Lower lobe of right lung (tissue), 2 donors: ENCODE measurements around the gene CNFN. TPM values are rescaled to one million over a fixed set of nuclear protein-coding genes. Genes with fewer than 3 reads are reported as not detected.

ENCODE experiments used
- ATAC-seq, 2 donors: fragments of 200-7000 bp; cut with Tn5 transposase; one replicate each; pipeline ENCODE4 v1.9.1; 2020 to 2022; ENCODE audit warnings: mild to moderate bottlenecking in 2 of 2, moderate library complexity in 2 of 2
- DNase-seq: peaks from one replicate; pipeline ENCODE4 v3.0.0-alpha.2; 2020
- H3K27ac ChIP-seq: fragments of 200-600 bp; one replicate; pipeline ENCODE4 v1.8.0; 2022
- H3K27me3 ChIP-seq: fragments of 200-600 bp; one replicate; pipeline ENCODE4 v1.8.0; 2022; ENCODE audit warnings: low read depth
- H3K36me3 ChIP-seq: fragments of 200-600 bp; one replicate; pipeline ENCODE4 v1.8.0; 2022; ENCODE audit warnings: mild to moderate bottlenecking
- H3K4me1 ChIP-seq: fragments of 200-600 bp; one replicate; pipeline ENCODE4 v1.8.0; 2022
- H3K4me3 ChIP-seq: fragments of 200-600 bp; one replicate; pipeline ENCODE4 v1.8.0; 2022; ENCODE audit warnings: mild to moderate bottlenecking
- H3K9me3 ChIP-seq: fragments of 200-600 bp; one replicate; pipeline ENCODE4 v1.8.0; 2022
- intact Hi-C: fragments of 100-400 bp; cut with DNase I; formaldehyde crosslinking; loops from one replicate; pipeline ENCODE4 v1.11.0; 2022
- total RNA-seq: library from RNA; stranded (reverse); fragmentation: NEBNext Ultra II Directional; extraction: Animal tissue kit (Norgen Biotek cat#: 25700); gene quantifications from one replicate; pipeline ENCODE4 v1.2.1, GENCODE V29; 2021
- TF ChIP-seq, protein P1 (sequence below): fragments of 200-600 bp; IDR thresholded peaks from one replicate; pipeline ENCODE4 v1.8.0; 2022; ENCODE audit warnings: antibody characterized with exemption, mild to moderate bottlenecking
- donor health status: DM: no; HTN: yes; CAD: no; lungs with severe emphysema.

The CNFN gene
- total RNA-seq, 1 donor from 2014 or later, result not detected

DNA sequence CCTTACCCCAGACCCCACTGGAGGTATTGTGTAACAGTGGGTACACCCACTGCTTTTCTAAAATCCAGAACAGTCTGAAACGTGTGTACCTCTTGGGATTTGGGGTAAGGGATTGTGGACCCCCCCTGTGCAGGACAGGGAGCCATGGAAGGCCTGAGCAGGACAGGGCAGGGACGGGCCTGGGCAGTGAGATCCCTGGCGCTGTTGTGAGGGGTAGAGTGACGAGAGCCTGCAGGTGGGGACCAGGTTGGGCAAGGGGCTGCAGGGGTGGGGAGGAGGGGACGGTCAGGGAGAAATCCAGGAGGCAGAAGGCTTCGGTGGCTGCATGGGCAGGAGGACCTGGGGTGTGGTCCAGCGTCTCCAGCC, 28.6 kb downstream of the CNFN start:
- peaks cover 37% of the 10 kb centered on the region for H3K36me3 ChIP-seq
- no peak for ATAC-seq
- H3K9me3 ChIP-seq, result no peaks in the 10 kb centered on the region
- TF ChIP-seq, protein P1, sequence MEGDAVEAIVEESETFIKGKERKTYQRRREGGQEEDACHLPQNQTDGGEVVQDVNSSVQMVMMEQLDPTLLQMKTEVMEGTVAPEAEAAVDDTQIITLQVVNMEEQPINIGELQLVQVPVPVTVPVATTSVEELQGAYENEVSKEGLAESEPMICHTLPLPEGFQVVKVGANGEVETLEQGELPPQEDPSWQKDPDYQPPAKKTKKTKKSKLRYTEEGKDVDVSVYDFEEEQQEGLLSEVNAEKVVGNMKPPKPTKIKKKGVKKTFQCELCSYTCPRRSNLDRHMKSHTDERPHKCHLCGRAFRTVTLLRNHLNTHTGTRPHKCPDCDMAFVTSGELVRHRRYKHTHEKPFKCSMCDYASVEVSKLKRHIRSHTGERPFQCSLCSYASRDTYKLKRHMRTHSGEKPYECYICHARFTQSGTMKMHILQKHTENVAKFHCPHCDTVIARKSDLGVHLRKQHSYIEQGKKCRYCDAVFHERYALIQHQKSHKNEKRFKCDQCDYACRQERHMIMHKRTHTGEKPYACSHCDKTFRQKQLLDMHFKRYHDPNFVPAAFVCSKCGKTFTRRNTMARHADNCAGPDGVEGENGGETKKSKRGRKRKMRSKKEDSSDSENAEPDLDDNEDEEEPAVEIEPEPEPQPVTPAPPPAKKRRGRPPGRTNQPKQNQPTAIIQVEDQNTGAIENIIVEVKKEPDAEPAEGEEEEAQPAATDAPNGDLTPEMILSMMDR, result no peak
- no peak for DNase-seq
- H3K27me3 ChIP-seq, result no peaks in the 10 kb centered on the region
- intact Hi-C loops, result no loop called here
- H3K4me3 ChIP-seq, result no peak overlapping the region
- H3K27ac ChIP-seq, result no peak overlapping the region
- no peaks in the 10 kb centered on the region for H3K4me1 ChIP-seq

DNA sequence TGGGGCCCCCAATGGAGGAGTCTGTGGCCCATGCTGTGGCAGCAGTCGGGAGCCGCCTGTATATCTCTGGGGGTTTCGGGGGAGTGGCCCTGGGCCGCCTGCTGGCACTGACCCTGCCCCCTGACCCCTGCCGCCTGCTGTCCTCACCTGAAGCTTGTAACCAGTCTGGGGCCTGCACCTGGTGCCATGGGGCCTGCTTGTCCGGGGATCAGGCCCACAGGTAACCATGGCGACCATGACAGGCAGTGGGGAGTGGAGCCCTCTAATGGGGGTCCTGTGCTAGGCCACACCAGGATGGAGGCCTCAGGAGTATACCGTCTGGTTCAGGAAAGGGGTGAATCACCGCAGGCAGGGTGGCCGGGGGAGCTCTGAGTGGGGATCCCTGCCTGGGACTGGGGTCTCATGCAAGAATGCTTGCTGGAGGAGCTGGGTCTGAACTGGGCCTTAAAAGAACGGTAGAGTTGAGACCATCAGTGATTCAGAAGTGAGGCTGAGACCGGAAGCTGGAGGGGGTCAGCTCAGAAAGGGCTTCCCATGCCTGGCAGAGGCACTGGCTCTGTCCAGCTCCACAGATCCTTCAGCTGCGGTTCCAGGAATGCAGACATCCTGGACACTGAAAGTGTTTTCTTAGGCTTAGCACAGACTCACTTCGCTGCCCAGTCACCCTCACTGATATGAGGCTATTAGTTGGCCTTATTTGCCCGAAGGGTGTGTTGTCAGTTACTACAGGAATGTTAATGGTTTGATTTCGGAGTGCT, 29.1 kb downstream of the CNFN start:
- no peak for ATAC-seq
- H3K9me3 ChIP-seq, result no peaks in the 10 kb centered on the region

DNA sequence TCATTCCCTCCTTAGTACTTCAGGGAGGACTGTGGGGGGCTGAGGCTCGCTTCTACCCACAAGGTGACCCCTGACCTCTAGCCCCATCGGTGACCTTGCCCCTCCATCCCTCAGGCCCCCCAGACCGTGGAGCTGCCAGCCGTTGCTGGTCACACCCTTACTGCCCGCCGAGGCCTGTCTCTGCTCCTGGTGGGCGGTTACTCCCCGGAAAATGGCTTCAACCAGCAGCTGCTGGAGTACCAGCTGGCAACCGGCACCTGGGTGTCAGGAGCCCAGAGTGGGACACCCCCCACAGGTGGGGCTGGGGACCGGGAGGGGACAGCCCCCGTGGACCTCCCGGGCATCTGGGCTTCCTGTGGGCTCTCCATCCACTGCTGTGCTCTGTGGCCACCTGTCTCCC, 32.8 kb downstream of the CNFN start:
- ATAC-seq, result no peak
- no peak overlapping the region for H3K4me3 ChIP-seq
- peaks cover 65% of the 10 kb centered on the region for H3K36me3 ChIP-seq
- TF ChIP-seq, protein P1, result no peak
- no peak for DNase-seq
- H3K4me1 ChIP-seq, result no peaks in the 10 kb centered on the region
- no peaks in the 10 kb centered on the region for H3K9me3 ChIP-seq
- intact Hi-C loops, result no loop called here
- no peaks in the 10 kb centered on the region for H3K27me3 ChIP-seq
- H3K27ac ChIP-seq, result no peak overlapping the region

More for the DNA sequence above, 29.1 kb downstream of the CNFN start:
- Histone ChIP-seq H3K27me3 (no peaks in the 10 kb centered on the region), H3K27ac (no peak overlapping the region), H3K36me3 (peaks cover 42% of the 10 kb centered on the region), H3K4me3 (no peak overlapping the region), H3K4me1 (no peaks in the 10 kb centered on the region)
- no peak for DNase-seq
- TF ChIP-seq, protein P1, result no peak
- intact Hi-C loops, result no loop called here

DNA sequence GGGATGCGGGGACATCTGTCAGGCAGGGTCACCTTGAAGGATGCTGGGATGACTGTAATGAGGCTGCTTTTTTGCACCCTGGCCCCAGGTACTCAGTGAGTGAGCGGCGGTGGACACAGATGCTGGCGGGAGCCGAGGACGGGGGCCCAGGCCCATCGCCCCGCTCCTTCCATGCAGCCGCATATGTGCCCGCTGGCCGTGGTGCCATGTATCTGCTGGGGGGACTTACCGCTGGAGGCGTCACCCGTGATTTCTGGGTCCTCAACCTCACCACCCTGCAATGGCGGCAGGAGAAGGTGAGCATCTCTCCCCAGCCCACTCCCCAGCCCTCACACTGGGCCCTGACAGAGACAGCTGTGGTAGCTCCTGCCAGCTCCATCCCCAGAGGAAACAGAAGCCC, 33.4 kb downstream of the CNFN start:
- Histone ChIP-seq H3K4me1 (no peaks in the 10 kb centered on the region), H3K27ac (no peak overlapping the region), H3K4me3 (no peak overlapping the region), H3K27me3 (no peaks in the 10 kb centered on the region), H3K36me3 (peaks cover 67% of the 10 kb centered on the region), H3K9me3 (no peaks in the 10 kb centered on the region)
- intact Hi-C loops, result no loop called here
- no peak for ATAC-seq
- DNase-seq, result no peak
- TF ChIP-seq, protein P1, result no peak

DNA sequence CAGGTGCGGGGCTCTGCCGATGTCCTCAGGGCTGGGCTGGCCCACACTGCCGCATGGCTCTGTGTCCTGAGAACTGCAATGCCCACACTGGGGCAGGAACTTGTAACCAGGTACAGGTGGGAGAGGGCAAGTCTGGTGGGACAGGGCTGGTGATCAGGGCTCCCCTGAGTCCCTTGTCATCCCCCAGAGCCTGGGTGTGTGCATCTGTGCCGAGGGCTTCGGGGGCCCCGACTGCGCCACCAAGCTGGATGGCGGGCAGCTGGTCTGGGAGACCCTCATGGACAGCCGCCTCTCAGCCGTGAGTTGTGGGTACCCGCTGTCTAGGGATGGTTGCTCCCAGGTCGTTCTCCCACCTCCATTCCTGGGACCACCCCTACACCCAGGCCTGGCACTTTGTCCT, 34.2 kb downstream of the CNFN start:
- no peaks in the 10 kb centered on the region for H3K4me1 ChIP-seq
- no peak for DNase-seq
- H3K27ac ChIP-seq, result no peak overlapping the region
- H3K4me3 ChIP-seq, result no peak overlapping the region
- TF ChIP-seq, protein P1, result no peak
- H3K27me3 ChIP-seq, result no peaks in the 10 kb centered on the region
- ATAC-seq, result no peak
- no peaks in the 10 kb centered on the region for H3K9me3 ChIP-seq
- intact Hi-C loops, result no loop called here
- peaks cover 70% of the 10 kb centered on the region for H3K36me3 ChIP-seq
